ENCODE measurements around the gene ZNF302.

The ZNF302 gene

DNA sequence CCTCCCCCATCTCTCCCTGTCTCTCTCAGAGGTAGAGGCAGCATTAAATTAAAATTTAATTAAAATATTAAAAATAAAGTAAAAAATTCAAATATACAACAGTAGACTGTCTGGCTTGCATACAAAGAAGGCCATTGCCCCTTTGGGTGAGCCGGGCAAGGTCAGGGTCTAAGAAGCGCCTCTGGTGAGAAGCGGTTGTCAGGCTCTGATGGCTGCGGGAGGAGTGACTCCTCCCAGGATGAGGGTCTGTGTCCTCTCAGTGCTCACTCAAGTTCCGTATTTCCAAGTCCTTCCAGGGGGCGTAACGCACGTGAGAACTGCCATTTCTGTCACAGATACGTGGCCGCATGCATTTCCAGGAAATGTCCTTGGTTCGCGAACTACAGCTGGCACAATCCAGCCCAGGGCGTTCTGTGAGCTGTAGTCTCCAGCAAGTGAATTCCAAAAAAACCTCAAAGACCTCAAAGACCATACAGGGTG is 55.8 kb downstream of the ZNF302 start:
- no peak for DNase-seq

DNA sequence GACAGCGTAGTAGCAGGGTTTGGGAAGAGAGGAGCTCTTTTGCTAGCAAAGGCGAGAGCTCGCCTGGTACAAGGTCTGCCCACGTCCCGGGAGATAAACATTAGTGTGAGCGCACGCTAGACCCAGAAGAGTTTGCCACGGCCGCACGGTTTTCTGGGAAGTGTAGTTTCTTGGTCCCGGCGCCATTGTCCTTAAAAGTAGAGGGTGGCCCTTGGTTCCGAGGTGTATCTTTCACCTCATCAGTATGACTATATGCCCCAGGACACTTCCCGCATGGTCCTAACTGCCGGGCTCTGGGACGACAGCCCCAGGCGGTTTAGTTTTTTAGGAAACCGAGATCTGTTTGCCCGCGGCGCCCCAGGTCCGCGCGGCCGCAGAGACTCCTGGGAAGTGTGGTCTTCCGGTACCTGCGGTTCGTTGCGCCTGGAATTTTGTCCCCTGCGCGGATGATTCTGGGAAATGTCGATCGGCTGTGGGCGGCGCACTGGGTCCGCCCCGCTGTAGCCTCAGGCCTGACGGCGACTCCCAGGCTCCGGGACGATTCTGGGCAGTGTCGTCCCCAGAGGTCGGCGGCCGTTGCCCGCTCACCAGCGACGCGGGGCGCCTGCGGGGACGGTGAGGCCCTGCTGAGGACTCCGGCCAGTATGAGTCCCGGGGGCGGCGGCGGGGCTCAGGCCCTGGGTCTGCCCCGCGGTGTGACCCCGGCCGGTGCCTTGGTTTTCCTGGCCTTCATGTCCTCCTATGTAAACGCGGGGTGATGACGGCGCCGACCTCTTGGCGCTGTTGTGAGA is 56.5 kb downstream of the ZNF302 start, which contains the start of gene ZNF181:
Gene ZNF181 (plus strand): TSS at position 498 of the 791 bp plus-strand sequence. CDS start 795 bp downstream, outside the sequence.
- DNase-seq: peak in 1 of 2 experiments; percentile 79

DNA sequence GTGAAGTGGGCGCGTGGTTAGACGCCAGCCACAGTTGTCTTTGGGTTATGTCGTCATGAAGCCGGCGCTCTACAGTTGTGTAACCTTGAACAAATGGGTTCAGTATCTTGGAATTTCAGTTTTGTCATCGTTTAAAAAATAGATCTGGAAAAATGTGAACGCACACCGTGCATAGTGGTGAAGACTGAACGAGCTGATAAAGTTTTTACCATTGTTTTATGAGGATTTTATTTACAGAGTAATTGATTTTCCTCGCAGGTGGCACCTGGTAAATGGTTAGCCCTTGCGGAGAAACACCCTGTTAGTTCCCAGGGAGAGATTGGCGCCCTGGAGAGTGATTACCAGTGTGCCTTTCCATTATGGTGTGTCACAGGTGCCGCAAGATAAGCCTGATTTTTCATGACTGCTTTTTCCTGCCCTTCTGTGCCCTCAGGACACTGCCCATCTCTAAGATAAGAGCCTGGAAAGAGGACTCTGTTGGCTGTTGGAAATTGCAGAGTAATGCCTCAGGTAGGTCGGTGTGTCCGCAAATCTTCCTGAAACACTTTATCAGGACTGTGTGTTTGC is 57.1 kb downstream of the ZNF302 start:
- no peak for DNase-seq

All from cerebellar nuclear complex (tissue), 1 donor.